Suprapubic skin (tissue), 4 donors: ENCODE measurements around the gene TEX22. TPM values are rescaled to one million over a fixed set of nuclear protein-coding genes. Genes with fewer than 3 reads are reported as not detected.

Experiments used
- DNase-seq, 2 donors: peaks; one replicate each; pipeline ENCODE4 v3.0.0-alpha.2; 2019; ENCODE audit warnings: low spot score in 2 of 2
- H3K27ac ChIP-seq: fragments of 200-600 bp; sonication (generic); one replicate; pipeline ENCODE4 v1.5.1; 2019
- H3K27me3 ChIP-seq: fragments of 200-600 bp; sonication (generic); one replicate; pipeline ENCODE4 v1.5.1; 2019
- H3K36me3 ChIP-seq: fragments of 200-600 bp; sonication (generic); one replicate; pipeline ENCODE4 v1.5.1; 2019
- H3K4me1 ChIP-seq: fragments of 200-600 bp; sonication (generic); one replicate; pipeline ENCODE4 v1.5.1; 2019
- H3K4me3 ChIP-seq: fragments of 200-600 bp; sonication (generic); one replicate; pipeline ENCODE4 v1.5.1; 2019; ENCODE audit warnings: mild to moderate bottlenecking
- H3K9me3 ChIP-seq: fragments of 200-600 bp; sonication (generic); one replicate; pipeline ENCODE4 v1.5.1; 2019
- CTCF ChIP-seq, 2 donors: fragments of 200-600 bp in 1 of 2; fragments of 450-650 bp in 1 of 2; sonication (generic) in 1 of 2; IDR thresholded peaks; one replicate each; pipeline ENCODE4 v1.5.1; 2016 to 2019; ENCODE audit warnings: antibody characterized with exemption in 2 of 2, mild to moderate bottlenecking in 1 of 2, moderate library complexity in 1 of 2
- EP300 ChIP-seq: sonication (generic); formaldehyde crosslinking; IDR thresholded peaks from one replicate; pipeline ENCODE4 v1.6.1; 2017; ENCODE audit warnings: antibody characterized with exemption
- POLR2A ChIP-seq, 2 donors: fragments of 450-650 bp; IDR thresholded peaks; one replicate each; pipeline ENCODE4 v1.6.1; 2017; ENCODE audit warnings: antibody characterized with exemption in 2 of 2, mild to moderate bottlenecking in 2 of 2, moderate library complexity in 2 of 2
- POLR2AphosphoS5 ChIP-seq, 3 donors: sonication (generic); formaldehyde crosslinking; IDR thresholded peaks; one replicate each; pipeline ENCODE4 v1.6.1; 2017; ENCODE audit warnings: antibody characterized with exemption in 3 of 3
- WGBS: methylation state at CpG from one replicate; pipeline ENCODE4 v1.1.5; 2018; 5-methylcytosine and 5-hydroxymethylcytosine counted together
- total RNA-seq, 4 donors: library from RNA; depleted of rRNA; stranded (reverse); fragments of >200 nt; gene quantifications; one replicate each; pipeline ENCODE4 v1.1.0, GENCODE V29; 2016

The TEX22 gene
- total RNA-seq, 4 donors from 2014 or later: 0.80 TPM; not detected in 3

- 89% methylated on average over 13 of the region's 31 CpGs for WGBS
- Histone ChIP-seq H3K27ac (no peak overlapping the region), H3K27me3 (no peaks in the 10 kb centered on the region), H3K9me3 (no peaks in the 10 kb centered on the region), H3K4me1 (peaks cover 8% of the 10 kb centered on the region), H3K36me3 (peaks cover 33% of the 10 kb centered on the region), H3K4me3 (no peak overlapping the region)
- TF ChIP-seq EP300 (no peak), CTCF (IDR thresholded peaks at IDR 0.05) (no peak), POLR2AphosphoS5 (IDR thresholded peaks at IDR 0.05) (no peak), POLR2A (IDR thresholded peaks at IDR 0.05) (no peak)
- no peak for DNase-seq
These were observed 49.6 kb downstream of the TEX22 start for GRCh38 chr14:105447651-105448640.

- TF ChIP-seq POLR2A (IDR thresholded peaks at IDR 0.05) (no peak), CTCF (IDR thresholded peaks at IDR 0.05) (peak; percentile 83 to 96)
- Histone ChIP-seq H3K9me3 (no peaks in the 10 kb centered on the region), H3K4me3 (no peak overlapping the region), H3K36me3 (peaks cover 40% of the 10 kb centered on the region), H3K27me3 (no peaks in the 10 kb centered on the region), H3K27ac (no peak overlapping the region), H3K4me1 (peaks cover 8% of the 10 kb centered on the region)
- WGBS: 58% methylated on average over 15 of the region's 16 CpGs
- DNase-seq: no peak
These were observed 50.4 kb downstream of the TEX22 start for GRCh38 chr14:105448706-105449111.

GRCh38 chr14:105449276-105450122 is 51.2 kb downstream of the TEX22 start:
- WGBS: 88% methylated on average over 13 of the region's 47 CpGs
- H3K4me3 ChIP-seq: no peak overlapping the region
- TF ChIP-seq EP300: no peak
- H3K4me1 ChIP-seq: peaks cover 8% of the 10 kb centered on the region
- H3K36me3 ChIP-seq: peaks cover 48% of the 10 kb centered on the region
- no peaks in the 10 kb centered on the region for H3K27me3 ChIP-seq
- H3K9me3 ChIP-seq: no peaks in the 10 kb centered on the region
- no peak overlapping the region for H3K27ac ChIP-seq
- DNase-seq: no peak

- TF ChIP-seq CTCF (IDR thresholded peaks at IDR 0.05) (no peak), POLR2AphosphoS5 (IDR thresholded peaks at IDR 0.05) (no peak), POLR2A (IDR thresholded peaks at IDR 0.05) (no peak), EP300 (no peak)
- WGBS: 100% methylated on average over 1 of the region's 22 CpGs
- Histone ChIP-seq H3K9me3 (no peaks in the 10 kb centered on the region), H3K27me3 (no peaks in the 10 kb centered on the region), H3K4me1 (peaks cover 8% of the 10 kb centered on the region), H3K36me3 (peaks cover 54% of the 10 kb centered on the region), H3K27ac (no peak overlapping the region), H3K4me3 (no peak overlapping the region)
- DNase-seq: no peak
These were observed 51.8 kb downstream of the TEX22 start for GRCh38 chr14:105450123-105450505.

GRCh38 chr14:105450864-105451720 is 52.8 kb downstream of the TEX22 start:
- Histone ChIP-seq H3K4me3 (no peak overlapping the region), H3K27ac (no peak overlapping the region), H3K9me3 (no peaks in the 10 kb centered on the region), H3K4me1 (peaks cover 8% of the 10 kb centered on the region), H3K27me3 (no peaks in the 10 kb centered on the region), H3K36me3 (peaks cover 64% of the 10 kb centered on the region)
- DNase-seq: no peak
- no peak for TF ChIP-seq CTCF (IDR thresholded peaks at IDR 0.05)
- TF ChIP-seq POLR2AphosphoS5 (IDR thresholded peaks at IDR 0.05): no peak
- no peak for TF ChIP-seq EP300
- no peak for TF ChIP-seq POLR2A (IDR thresholded peaks at IDR 0.05)
- WGBS: 93% methylated on average over 10 of the region's 29 CpGs
